ENCODE measurements around the gene BLTP3A.

The BLTP3A gene

GRCh38 chr6:34836008-34836407 is 44.1 kb downstream of the BLTP3A start:
- DNase-seq = no peak

- DNase-seq = no peak
Measured at GRCh38 chr6:34836451-34836850, 44.6 kb downstream of the BLTP3A start.

- DNase-seq = no peak
Measured at GRCh38 chr6:34837528-34837927, 45.6 kb downstream of the BLTP3A start.

GRCh38 chr6:34839666-34840352 is 47.9 kb downstream of the BLTP3A start:
- no peak for DNase-seq

All from activated naive CD4-positive, alpha-beta T cell treated with anti-CD3 and anti-CD28 coated beads, Interleukin-2, amount 50 U/mL, for 16 hours (primary cell).